ENCODE measurements around the gene ZSWIM8.

Gene ZSWIM8

GRCh38 chr10:73798927-73799560, 13.6 kb downstream of the ZSWIM8 start:
- no peak overlapping the region for H3K4me2 ChIP-seq (ENCODE audit: low read length)
- no peaks in the 10 kb centered on the region for H3K27me3 ChIP-seq (ENCODE audit: control insufficient read depth, insufficient read depth, low read length)
- no peak overlapping the region for H3K9ac ChIP-seq (ENCODE audit: low read depth, low read length)
- H3K4me1 ChIP-seq (ENCODE audit: control insufficient read depth, insufficient read depth, low read length): no peaks in the 10 kb centered on the region
- H3K4me3 ChIP-seq (ENCODE audit: low read length): no peak overlapping the region
- peaks cover 80% of the 10 kb centered on the region for H3K36me3 ChIP-seq (ENCODE audit: insufficient read depth, low read length)
- no peaks in the 10 kb centered on the region for H3K9me3 ChIP-seq (replicated peaks; ENCODE audit: low read length)

GRCh38 chr10:73799899-73800559, 14.6 kb downstream of the ZSWIM8 start:
- H3K9me3 ChIP-seq (replicated peaks; ENCODE audit: low read length): no peaks in the 10 kb centered on the region
- H3K4me2 ChIP-seq (ENCODE audit: low read length): no peak overlapping the region
- no peak overlapping the region for H3K9ac ChIP-seq (ENCODE audit: low read depth, low read length)
- H3K27me3 ChIP-seq (ENCODE audit: control insufficient read depth, insufficient read depth, low read length): no peaks in the 10 kb centered on the region
- H3K4me3 ChIP-seq (ENCODE audit: low read length): no peak overlapping the region
- no peaks in the 10 kb centered on the region for H3K4me1 ChIP-seq (ENCODE audit: control insufficient read depth, insufficient read depth, low read length)
- peaks cover 76% of the 10 kb centered on the region for H3K36me3 ChIP-seq (ENCODE audit: insufficient read depth, low read length)

DNA sequence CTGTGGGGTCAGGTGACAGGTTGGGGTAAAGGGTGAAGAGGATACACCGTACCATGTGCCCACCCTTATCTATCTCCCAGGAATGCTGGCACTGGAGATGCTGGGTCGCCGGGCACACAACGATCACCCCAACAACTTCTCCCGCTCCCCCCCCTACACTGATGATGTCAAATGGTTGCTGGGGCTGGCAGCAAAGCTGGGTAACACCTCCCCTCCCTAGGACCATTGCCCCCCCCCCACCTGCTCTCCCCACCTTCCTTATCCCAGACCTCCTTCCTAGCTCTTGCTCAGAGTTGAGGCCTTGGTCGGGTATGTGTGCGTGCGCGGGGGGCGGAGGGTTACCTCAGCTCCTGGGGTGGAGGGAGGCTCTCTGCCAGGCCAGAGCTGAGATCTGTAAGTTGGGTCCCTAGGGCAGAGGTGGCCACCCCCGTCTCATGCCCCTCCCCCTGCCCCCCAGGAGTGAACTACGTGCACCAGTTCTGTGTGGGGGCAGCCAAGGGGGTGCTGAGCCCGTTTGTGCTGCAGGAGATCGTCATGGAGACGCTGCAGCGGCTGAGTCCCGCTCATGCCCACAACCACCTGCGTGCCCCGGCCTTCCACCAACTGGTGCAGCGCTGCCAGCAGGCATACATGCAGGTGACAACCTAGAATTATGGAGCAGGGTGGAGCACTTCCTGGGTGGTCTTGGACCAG, 15.3 kb downstream of the ZSWIM8 start:
- Histone ChIP-seq H3K4me1 (ENCODE audit: control insufficient read depth, insufficient read depth, low read length) (no peaks in the 10 kb centered on the region), H3K36me3 (ENCODE audit: insufficient read depth, low read length) (peaks cover 74% of the 10 kb centered on the region), H3K9me3 (replicated peaks; ENCODE audit: low read length) (no peaks in the 10 kb centered on the region), H3K4me2 (ENCODE audit: low read length) (no peak overlapping the region), H3K9ac (ENCODE audit: low read depth, low read length) (no peak overlapping the region), H3K27me3 (ENCODE audit: control insufficient read depth, insufficient read depth, low read length) (no peaks in the 10 kb centered on the region), H3K4me3 (ENCODE audit: low read length) (no peak overlapping the region)

- no peaks in the 10 kb centered on the region for H3K9me3 ChIP-seq (replicated peaks; ENCODE audit: low read length)
- H3K4me3 ChIP-seq (ENCODE audit: low read length): no peak overlapping the region
- H3K36me3 ChIP-seq (ENCODE audit: insufficient read depth, low read length): peaks cover 80% of the 10 kb centered on the region
- no peak overlapping the region for H3K9ac ChIP-seq (ENCODE audit: low read depth, low read length)
- H3K4me2 ChIP-seq (ENCODE audit: low read length): no peak overlapping the region
- H3K27me3 ChIP-seq (ENCODE audit: control insufficient read depth, insufficient read depth, low read length): no peaks in the 10 kb centered on the region
- no peaks in the 10 kb centered on the region for H3K4me1 ChIP-seq (ENCODE audit: control insufficient read depth, insufficient read depth, low read length)
These were observed 15.8 kb downstream of the ZSWIM8 start for GRCh38 chr10:73801253-73801590.

DNA sequence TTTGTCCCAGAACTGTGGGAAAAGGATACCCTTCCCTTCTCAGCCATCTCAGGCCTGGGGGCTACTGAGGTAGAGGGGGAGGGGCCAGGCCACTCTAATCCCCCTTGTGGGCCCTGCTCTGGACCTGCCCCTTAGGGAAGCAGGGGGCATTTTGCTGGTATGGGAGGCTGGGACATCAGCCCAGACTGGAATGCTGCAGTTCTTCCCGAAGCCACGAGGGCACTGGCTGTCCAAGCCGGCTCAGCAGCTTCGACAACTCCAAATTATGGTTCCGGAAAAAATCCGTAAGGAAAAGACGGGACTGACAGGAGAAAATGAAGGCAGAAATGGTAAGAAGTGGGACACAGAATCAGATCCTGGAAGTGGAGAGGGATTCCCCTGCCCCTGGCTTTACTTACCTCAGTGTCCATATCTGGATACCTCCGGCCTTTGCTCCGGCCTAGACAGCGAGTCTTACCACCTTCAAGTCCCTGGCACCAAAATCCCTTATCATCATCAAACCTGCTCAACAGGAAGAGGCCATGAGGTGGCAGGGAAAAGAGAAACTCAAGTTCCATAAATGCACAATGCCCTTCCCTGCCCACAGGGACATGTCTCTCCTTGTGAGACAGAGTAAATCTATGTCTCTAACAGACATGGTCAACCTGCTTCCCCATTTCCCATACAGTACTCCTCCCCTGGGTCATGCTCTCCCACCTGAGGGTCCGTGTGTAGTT, 17.0 kb downstream of the ZSWIM8 start:
- Histone ChIP-seq H3K36me3 (ENCODE audit: insufficient read depth, low read length) (peaks cover 82% of the 10 kb centered on the region), H3K9me3 (replicated peaks; ENCODE audit: low read length) (no peaks in the 10 kb centered on the region), H3K9ac (ENCODE audit: low read depth, low read length) (no peak overlapping the region), H3K4me3 (ENCODE audit: low read length) (no peak overlapping the region), H3K4me1 (ENCODE audit: control insufficient read depth, insufficient read depth, low read length) (no peaks in the 10 kb centered on the region), H3K4me2 (ENCODE audit: low read length) (no peak overlapping the region), H3K27me3 (ENCODE audit: control insufficient read depth, insufficient read depth, low read length) (no peaks in the 10 kb centered on the region)

GRCh38 chr10:73803680-73804286, 18.4 kb downstream of the ZSWIM8 start:
- Histone ChIP-seq H3K9ac (ENCODE audit: low read depth, low read length) (no peak overlapping the region), H3K27me3 (ENCODE audit: control insufficient read depth, insufficient read depth, low read length) (no peaks in the 10 kb centered on the region), H3K4me2 (ENCODE audit: low read length) (no peak overlapping the region), H3K4me3 (ENCODE audit: low read length) (no peak overlapping the region), H3K4me1 (ENCODE audit: control insufficient read depth, insufficient read depth, low read length) (no peaks in the 10 kb centered on the region), H3K36me3 (ENCODE audit: insufficient read depth, low read length) (peaks cover 82% of the 10 kb centered on the region), H3K9me3 (replicated peaks; ENCODE audit: low read length) (no peaks in the 10 kb centered on the region)

- no peak overlapping the region for H3K4me3 ChIP-seq (ENCODE audit: low read length)
- H3K4me1 ChIP-seq (ENCODE audit: control insufficient read depth, insufficient read depth, low read length): peaks cover 5% of the 10 kb centered on the region
- peaks cover 66% of the 10 kb centered on the region for H3K36me3 ChIP-seq (ENCODE audit: insufficient read depth, low read length)
- no peak overlapping the region for H3K4me2 ChIP-seq (ENCODE audit: low read length)
- H3K27me3 ChIP-seq (ENCODE audit: control insufficient read depth, insufficient read depth, low read length): no peaks in the 10 kb centered on the region
- no peaks in the 10 kb centered on the region for H3K9me3 ChIP-seq (replicated peaks; ENCODE audit: low read length)
- no peak overlapping the region for H3K9ac ChIP-seq (ENCODE audit: low read depth, low read length)
These were observed 21.0 kb downstream of the ZSWIM8 start for GRCh38 chr10:73806176-73806950.

GRCh38 chr10:73807471-73807870, 22.1 kb downstream of the ZSWIM8 start:
- no peak overlapping the region for H3K4me2 ChIP-seq (ENCODE audit: low read length)
- H3K36me3 ChIP-seq (ENCODE audit: insufficient read depth, low read length): peaks cover 55% of the 10 kb centered on the region
- no peak overlapping the region for H3K9ac ChIP-seq (ENCODE audit: low read depth, low read length)
- H3K4me1 ChIP-seq (ENCODE audit: control insufficient read depth, insufficient read depth, low read length): peaks cover 5% of the 10 kb centered on the region
- no peak overlapping the region for H3K4me3 ChIP-seq (ENCODE audit: low read length)
- no peaks in the 10 kb centered on the region for H3K9me3 ChIP-seq (replicated peaks; ENCODE audit: low read length)
- H3K27me3 ChIP-seq (ENCODE audit: control insufficient read depth, insufficient read depth, low read length): no peaks in the 10 kb centered on the region

GRCh38 chr10:73808021-73808815, 22.8 kb downstream of the ZSWIM8 start:
- Histone ChIP-seq H3K4me1 (ENCODE audit: control insufficient read depth, insufficient read depth, low read length) (peaks cover 5% of the 10 kb centered on the region), H3K9ac (ENCODE audit: low read depth, low read length) (no peak overlapping the region), H3K9me3 (replicated peaks; ENCODE audit: low read length) (no peaks in the 10 kb centered on the region), H3K27me3 (ENCODE audit: control insufficient read depth, insufficient read depth, low read length) (no peaks in the 10 kb centered on the region), H3K4me3 (ENCODE audit: low read length) (no peak overlapping the region), H3K36me3 (ENCODE audit: insufficient read depth, low read length) (peaks cover 53% of the 10 kb centered on the region), H3K4me2 (ENCODE audit: low read length) (no peak overlapping the region)

DNA sequence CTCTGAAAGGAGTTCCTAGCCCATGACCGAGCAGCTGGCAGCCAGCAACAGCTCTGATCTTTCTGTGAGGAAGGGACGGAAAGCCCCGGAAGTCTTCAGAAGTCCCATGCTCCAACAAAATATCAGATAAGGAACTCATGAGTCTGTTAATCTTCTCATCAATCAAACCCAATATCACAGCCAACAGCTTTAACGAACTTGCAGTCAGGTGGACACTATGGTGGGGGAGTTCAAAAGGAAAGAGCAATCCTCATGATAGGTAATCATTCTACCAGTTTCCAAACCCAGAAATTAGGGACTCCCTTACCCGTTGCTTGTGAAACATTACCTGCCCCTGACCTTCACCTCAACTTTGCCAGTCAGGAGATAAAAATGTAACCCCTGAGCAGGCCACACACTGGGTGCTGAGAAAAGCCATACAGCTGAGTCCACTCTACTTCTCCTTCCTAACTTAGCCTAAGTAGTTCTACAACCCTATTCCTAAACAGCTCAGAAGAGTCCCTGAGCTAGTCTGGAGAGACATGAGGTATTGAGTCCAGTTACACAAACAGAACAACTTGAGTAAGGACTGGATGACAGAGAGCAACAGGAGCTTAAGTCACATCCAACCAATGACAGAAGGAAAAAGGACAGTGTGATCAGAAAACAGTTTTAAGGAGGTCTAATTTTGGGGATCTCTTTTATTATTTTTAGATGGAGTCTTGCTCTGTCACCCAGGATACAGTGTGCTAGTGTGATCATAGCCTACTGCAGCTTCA, 23.8 kb downstream of the ZSWIM8 start:
- no peaks in the 10 kb centered on the region for H3K27me3 ChIP-seq (ENCODE audit: control insufficient read depth, insufficient read depth, low read length)
- peaks cover 5% of the 10 kb centered on the region for H3K4me1 ChIP-seq (ENCODE audit: control insufficient read depth, insufficient read depth, low read length)
- no peak overlapping the region for H3K4me3 ChIP-seq (ENCODE audit: low read length)
- no peak overlapping the region for H3K9ac ChIP-seq (ENCODE audit: low read depth, low read length)
- no peaks in the 10 kb centered on the region for H3K9me3 ChIP-seq (replicated peaks; ENCODE audit: low read length)
- H3K36me3 ChIP-seq (ENCODE audit: insufficient read depth, low read length): peaks cover 50% of the 10 kb centered on the region
- H3K4me2 ChIP-seq (ENCODE audit: low read length): no peak overlapping the region
